Hair follicle dermal papilla cell (primary cell): Measurements from ENCODE around the gene RNMT. TPM values are rescaled to one million over a fixed set of nuclear protein-coding genes. Genes with fewer than 3 reads are reported as not detected.

ENCODE experiments used
- small RNA-seq: library from RNA; depleted of rRNA; stranded (forward); fragments of <200 nt; gene quantifications from one replicate; pipeline ENCODE3, GENCODE V24; 2012
- total RNA-seq: library from RNA; depleted of rRNA; stranded (reverse); fragments of >200 nt; gene quantifications from 2 replicates; pipeline ENCODE4 v1.2.3, GENCODE V29; 2012

RNMT gene
- total RNA-seq: 26.6 and 31.3 TPM in 2 replicates

GRCh38 chr18:13726232-13726971 is at the start of gene RNMT, which contains the start of gene FAM210A:
Gene RNMT, plus strand, starts transcription at chr18:13726673. Its CDS starts 4,845 bp downstream, at chr18:13731518.
Gene FAM210A, minus strand, starts transcription at chr18:13726558. Its CDS starts 44,481 bp downstream, at chr18:13682077.

Small RNA genes within 50 kb of the gene (small RNA-seq; reads per million reads assigned to genes)
- gene AP001525.1: not detected
- not detected for gene RN7SL362P

Other genes with a start within 250 kb of the RNMT start
- 29.6 and 29.7 TPM in 2 replicates for gene FAM210A, start 115 bp upstream of the RNMT start, total RNA-seq
- 0.16 TPM in 1 of 2 replicates, not detected in the other for gene MC5R, start 97.5 kb downstream of the RNMT start, total RNA-seq
- not detected in 2 replicates for gene MC2R, start 188.9 kb downstream of the RNMT start, total RNA-seq